Gastrocnemius medialis (tissue), 4 donors: Measurements from ENCODE around the gene IFT88.

Experiments used
- POLR2A ChIP-seq, 2 donors: fragments of 450-650 bp; IDR thresholded peaks; one replicate each; pipeline ENCODE4 v1.6.1; 2017; ENCODE audit warnings: antibody characterized with exemption in 2 of 2, mild to moderate bottlenecking in 2 of 2, moderate library complexity in 2 of 2
- TF ChIP-seq, protein P1 (sequence below), 5 experiments: fragments of 450-650 bp in 3 of 5; fragments of 200-600 bp in 2 of 5; sonication (generic) in 2 of 5; IDR thresholded peaks in 4 of 5; conservative IDR thresholded peaks in 1 of 5; 1 replicate in 4 of 5; 2 replicates in 1 of 5; pipeline ENCODE4 v1.5.1; 2016 to 2019; ENCODE audit warnings: antibody characterized with exemption in 5 of 5, mild to moderate bottlenecking in 3 of 5, moderate library complexity in 3 of 5

- TF ChIP-seq, protein P1, sequence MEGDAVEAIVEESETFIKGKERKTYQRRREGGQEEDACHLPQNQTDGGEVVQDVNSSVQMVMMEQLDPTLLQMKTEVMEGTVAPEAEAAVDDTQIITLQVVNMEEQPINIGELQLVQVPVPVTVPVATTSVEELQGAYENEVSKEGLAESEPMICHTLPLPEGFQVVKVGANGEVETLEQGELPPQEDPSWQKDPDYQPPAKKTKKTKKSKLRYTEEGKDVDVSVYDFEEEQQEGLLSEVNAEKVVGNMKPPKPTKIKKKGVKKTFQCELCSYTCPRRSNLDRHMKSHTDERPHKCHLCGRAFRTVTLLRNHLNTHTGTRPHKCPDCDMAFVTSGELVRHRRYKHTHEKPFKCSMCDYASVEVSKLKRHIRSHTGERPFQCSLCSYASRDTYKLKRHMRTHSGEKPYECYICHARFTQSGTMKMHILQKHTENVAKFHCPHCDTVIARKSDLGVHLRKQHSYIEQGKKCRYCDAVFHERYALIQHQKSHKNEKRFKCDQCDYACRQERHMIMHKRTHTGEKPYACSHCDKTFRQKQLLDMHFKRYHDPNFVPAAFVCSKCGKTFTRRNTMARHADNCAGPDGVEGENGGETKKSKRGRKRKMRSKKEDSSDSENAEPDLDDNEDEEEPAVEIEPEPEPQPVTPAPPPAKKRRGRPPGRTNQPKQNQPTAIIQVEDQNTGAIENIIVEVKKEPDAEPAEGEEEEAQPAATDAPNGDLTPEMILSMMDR (IDR thresholded peaks at IDR 0.05 in 4 of 5, conservative IDR thresholded peaks at IDR 0.05 in 1 of 5): no peak
- no peak for TF ChIP-seq POLR2A (IDR thresholded peaks at IDR 0.05)
Observed at GRCh38 chr13:20728579-20729311, 161.8 kb downstream of the IFT88 start.
